Frontal cortex (tissue), 4 donors: ENCODE measurements around the gene PTPRT. TPM values are rescaled to one million over a fixed set of nuclear protein-coding genes. Genes with fewer than 3 reads are reported as not detected.

Experiments
- DNase-seq, 2 donors: peaks; one replicate each; pipeline ENCODE4 v3.0.0; 2012; ENCODE audit warnings: low spot score in 2 of 2
- FAIRE-seq: peaks from 2 replicates; lab custom pipeline; 2012; peaks lifted over from hg19 to GRCh38; lab: Jason Lieb, UNC
- total RNA-seq: library from RNA; depleted of rRNA; stranded (reverse); fragments of >200 nt; gene quantifications from one replicate; pipeline ENCODE4 v1.2.3, GENCODE V29; 2014
- donor health status: control.
- donor health status: control.
- donor health status: control.

PTPRT gene
- total RNA-seq, 1 donor from 2014 or later = 26.9 TPM

DNA sequence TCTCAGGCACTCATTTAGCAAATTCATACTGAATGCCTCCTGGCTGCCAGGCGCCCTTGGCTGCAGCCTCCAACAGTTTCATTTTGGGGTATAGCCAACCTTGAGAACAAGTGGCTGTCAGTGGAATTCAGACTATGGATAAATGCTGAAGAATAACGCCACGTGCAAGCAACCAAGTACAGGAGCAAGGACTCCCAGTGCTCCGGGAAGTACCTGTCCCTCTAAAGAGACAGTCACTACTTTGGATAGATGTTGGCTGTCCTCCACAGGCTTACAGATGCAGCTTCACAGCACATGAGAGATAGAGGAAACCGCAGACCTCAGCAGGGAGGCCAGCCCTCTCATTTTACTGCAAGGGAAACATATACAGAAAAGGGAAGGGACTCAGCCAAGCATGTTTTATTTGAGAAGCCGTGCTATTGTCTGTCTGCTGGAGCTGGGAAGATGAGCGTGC, 658.2 kb downstream of the PTPRT start:
- FAIRE-seq = no peak
- peak in 1 of 2 donors; percentile 3 for DNase-seq

DNA sequence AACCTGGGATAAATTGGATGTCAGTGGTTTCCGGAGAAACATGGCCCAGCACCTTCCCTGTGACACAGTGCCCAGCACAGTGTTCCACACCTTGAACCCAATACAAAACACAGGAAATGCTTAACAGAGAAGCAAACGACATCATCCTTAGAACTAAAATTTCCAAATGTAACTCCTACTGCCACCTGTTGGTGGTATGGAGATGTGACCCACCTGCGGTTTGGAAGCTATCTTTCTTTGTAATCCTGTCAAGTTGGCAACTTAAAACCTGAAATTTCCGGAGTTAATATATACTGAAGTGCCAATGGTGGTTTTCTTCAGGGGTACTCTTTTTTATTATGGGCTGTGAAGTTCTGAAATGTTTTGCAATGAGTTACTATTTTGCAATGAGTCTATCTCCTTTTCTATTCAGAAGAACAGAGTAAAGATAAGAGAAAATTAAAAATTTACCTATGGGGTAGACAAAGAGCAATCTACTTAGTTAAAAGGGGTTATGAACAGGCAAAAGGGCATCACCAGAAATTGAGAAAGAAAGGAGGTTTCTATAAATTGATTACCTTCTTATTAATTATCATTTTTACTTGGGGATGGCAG, 658.8 kb downstream of the PTPRT start:
- FAIRE-seq = peak; percentile 36
- peak in 1 of 2 donors; percentile 24 for DNase-seq

DNA sequence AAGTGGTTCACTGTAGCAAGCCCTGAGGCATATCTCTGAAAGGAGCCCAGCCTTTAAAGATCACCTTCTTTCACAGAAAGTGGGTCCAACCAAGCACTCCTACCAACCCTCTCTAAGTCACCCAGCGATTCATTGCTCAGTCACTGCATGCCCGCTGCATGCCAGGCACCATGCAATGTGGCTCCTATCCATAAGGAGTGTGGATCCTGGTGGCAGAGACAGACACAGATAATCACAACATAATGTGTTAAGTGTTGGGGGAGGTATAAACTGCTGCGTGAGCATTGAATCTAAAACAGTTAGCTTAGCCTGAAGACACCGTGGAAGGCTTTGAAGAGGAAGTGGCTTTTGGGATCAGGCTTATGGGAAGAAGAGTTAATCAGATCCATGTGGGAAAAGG, 659.5 kb downstream of the PTPRT start:
- DNase-seq (no peak), FAIRE-seq (no peak)

DNA sequence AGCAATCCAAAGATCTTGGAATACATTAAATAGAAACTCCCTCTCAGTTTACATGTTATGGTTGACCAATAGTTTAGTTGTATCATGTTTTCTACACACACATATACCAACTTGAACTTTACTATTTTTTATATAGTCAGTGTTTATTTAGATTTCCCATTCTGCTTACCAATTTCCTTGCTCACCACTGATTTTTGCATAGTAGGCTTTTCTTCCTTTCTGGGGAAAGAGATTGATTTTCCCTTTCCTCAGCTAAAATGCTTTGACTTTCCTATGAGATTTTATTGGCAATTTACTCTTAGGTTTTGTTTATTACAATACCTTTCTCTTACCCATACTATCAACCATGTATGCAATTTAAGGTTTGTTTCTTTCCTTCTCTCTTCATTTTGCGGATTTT, 665.6 kb downstream of the PTPRT start:
- FAIRE-seq (no peak), DNase-seq (no peak)

DNA sequence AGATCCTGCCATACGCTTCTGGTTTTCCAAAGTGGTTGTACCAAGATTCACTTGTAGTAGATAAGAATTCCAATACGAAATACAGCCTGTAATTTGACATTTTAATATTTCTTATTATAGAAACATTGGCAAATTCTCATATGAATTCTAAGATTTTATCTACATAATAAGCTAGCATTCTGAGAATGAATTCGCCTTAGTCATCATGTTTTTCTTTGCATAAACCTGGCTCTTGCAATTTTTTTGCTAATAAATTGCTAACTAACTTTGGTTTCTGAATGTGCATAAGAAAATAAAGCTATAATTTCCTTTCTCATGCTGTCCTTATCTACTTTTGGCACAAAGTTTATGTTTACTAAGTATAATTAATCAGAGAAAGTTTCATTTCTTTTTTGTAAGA, 673.0 kb downstream of the PTPRT start:
- no peak for FAIRE-seq
- DNase-seq = no peak

DNA sequence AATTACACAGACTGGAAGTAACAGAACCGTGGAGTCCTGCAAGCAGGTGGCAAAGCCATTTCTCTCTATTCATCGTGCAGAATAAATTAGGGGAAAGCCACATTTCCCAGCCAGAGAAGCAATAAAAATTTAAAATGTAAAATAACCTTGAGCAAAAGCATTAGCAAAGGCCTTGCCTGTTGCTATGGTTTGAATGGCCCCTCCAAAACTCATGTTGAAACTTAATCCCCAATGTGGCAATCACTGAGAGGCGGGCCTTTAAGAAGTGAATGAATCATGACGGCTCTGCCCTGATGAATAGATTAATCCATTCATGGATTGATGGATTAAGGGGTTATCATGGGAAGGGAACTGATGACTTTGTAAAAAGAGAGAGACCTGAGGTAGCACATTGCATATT, 679.0 kb downstream of the PTPRT start:
- no peak for FAIRE-seq

DNA sequence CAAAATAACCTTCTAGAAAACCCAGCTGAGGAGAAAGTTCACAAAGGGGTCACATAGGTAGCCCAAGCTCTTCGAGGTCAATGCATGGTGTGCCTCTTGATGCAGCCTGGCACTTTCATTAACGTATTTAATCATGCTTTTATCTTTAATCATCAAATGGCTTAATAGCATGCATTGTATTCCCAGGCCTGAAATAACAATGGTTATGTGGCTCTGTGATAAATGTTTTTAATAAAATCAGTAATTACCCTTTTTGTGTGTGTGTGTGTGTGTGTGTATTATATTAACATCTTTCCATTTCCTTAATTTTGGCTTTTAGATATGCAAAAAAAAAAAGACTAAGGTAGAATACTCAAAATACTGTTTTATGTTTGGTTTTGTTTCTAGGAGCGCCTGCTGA, 681.8 kb downstream of the PTPRT start:
- DNase-seq = no peak
- no peak for FAIRE-seq

More for the DNA sequence above, 679.0 kb downstream of the PTPRT start:
- DNase-seq = no peak

DNA sequence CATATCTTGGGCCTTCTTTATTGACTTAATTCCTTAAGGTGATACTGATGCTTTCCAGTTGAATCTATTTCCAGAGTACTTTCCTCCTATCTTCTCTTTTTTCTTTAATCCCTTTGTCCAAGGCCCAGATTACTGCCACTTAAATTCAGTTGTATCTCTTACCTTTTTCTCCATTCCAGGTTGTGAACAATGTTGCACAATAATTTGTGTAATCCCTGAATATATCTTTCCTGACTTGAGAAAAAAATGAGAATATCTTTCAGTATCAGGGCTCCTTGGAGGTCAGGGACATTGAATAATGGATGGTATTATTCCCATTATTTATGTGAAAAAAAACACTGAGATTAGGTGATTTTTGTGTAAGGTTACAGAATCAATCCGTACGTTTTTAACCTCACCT, 683.3 kb downstream of the PTPRT start:
- DNase-seq (no peak), FAIRE-seq (no peak)

DNA sequence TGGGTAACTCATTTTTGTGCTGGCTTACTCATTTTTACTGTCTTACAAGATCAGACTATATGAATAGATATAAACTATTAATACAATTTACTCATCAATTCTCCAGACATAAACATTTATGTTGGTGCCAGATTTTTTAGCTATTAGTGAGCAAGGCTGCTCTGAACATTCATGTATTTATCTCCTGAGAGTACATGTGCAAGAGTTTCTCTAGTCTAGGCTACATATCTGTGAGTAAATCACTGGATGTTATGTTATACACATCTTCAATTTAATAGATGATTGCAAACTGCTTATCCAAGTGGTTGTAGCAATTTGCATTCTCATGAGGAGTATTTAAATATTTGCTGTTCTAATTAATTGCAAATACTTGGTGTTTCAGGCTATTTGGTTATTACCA, 687.1 kb downstream of the PTPRT start:
- DNase-seq (no peak), FAIRE-seq (no peak)

DNA sequence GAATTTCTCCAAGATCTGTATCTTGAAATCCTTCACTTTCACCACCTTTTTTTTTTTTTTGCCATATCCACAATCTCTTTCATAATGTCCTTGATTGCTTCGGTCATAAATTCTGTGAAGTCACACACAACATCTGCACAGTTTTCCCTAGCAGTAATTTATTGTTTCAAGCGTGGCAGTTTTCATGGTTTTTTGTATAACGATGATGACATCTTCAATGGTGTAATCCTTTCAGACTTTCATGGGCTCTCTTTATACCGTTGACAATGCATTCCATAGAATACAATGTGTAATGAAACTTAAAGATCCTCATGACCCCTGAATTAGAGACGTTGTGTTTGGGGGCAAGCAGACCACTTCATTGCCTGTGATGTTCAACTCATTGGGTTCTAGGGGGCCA, 693.1 kb downstream of the PTPRT start:
- FAIRE-seq = no peak
- DNase-seq = no peak

DNA sequence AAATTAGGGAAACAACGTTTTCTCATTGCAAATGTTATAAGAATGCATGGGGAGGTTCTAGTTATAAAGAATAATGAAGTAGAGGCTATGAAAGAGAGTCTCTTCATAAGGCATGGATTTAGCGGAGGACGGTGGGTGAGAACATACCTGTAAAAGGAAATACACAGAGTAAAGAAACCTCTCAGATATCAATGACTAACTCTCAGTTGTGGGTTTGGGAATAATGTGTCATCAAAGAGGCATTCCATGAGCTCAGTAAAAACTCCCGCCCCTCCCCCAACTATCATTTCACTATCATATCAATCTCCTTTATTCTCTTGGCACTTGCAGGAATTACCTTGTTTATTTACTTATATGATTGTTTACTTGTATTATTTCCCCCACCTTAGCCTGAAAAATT, 695.4 kb downstream of the PTPRT start:
- DNase-seq (no peak), FAIRE-seq (no peak)

DNA sequence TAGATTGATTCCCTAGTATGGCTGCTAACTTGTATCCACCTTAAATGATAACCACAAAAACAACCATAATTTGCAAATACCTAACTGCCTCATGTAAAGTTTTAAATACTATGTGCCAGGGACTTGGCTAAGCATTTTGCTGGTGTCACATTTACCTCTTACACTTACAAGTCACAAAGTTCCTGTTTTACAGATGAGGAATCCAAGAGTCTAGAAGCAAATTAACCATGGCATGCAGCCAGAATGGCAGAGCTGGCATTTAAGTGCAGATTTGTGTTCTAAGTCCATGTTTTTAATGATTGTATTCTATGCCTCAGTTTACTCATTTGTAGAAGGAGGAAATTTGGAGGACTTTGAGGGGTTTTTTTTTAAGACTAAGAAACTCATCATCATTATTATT, 696.7 kb downstream of the PTPRT start:
- DNase-seq = no peak
- no peak for FAIRE-seq

DNA sequence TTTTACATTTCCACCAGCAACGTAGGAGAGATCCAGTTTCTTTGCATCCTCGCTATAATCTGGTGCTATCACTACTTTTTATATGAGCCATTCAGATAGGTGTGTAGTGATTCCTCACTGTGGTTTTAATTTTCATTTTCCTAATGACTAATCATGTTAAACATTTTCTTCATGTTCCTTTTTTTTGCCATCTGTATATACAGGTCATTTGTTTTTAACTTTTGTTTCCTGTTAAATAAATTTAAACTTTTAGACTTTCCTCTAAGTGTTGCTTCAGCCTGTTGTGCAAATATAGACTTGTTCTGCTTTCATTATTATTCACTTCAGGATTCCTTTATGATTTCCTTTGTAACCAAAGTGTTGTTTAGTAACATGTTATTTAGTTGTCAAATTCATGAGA, 697.4 kb downstream of the PTPRT start:
- FAIRE-seq = peak; percentile 6
- no peak for DNase-seq

DNA sequence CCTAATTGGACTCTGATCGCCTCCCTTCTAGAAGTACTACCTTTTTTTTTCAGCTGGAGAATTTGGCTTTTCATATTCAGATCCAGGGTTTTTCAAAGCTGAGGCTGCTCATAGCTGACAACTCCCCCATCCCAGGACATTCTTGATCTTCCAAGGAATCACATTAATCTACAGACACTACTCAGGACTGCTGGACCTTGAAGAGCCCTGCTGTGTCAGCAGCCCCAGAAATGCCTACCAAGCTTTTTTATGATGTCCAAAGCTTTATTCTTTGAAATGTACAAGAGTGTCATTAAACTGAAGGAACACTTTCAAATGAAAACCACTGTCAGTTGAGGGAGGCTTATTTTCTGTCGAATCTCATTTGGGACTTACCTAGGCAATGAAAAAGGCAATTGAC, 704.1 kb downstream of the PTPRT start:
- no peak for DNase-seq
- no peak for FAIRE-seq

DNA sequence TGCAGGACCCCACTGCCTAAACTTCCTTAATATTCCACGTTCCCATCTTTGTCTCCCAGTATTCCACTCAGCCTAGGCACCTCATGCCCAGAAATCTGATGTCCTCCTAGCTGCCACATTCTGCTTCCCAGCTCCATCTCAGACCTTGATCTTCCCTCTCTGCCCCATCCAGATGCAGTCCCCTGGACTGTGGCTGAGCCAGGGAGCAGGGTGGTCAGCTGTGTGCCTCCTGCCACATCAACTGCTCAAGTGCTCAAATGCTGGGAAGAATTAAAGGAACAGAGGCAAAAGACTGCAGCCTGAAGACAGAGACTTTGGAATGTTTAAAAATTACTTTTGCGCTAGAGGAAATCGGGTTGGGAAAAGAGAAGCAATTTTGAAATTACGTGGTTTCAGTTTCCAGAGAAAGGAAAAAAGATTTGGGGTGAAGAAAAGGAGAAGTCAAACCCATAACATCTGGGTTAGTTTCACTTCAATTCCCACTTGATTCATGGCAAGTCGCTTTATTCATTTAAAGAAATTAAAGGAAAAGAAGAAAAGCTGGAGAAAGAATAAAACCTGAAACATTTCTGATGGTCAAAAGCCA, 704.8 kb downstream of the PTPRT start:
- FAIRE-seq (no peak), DNase-seq (no peak)

DNA sequence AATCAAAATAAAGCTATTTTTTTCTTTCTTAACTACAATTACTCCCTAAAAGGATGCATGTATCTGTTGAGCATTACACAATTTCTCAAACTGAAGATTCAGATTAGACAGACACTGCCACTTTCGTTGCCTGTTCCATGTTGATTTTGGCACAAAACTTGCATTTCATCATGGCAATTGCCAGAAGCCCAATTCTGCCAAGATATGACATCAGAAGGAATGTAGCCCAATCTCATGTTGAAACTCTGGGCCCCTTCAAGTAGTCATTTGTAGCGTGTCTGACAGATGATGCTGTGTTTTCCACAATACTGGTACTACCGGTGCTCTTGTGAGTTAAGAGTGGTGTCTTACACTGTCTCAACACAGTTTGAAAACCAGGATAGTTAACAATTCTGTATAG, 705.4 kb downstream of the PTPRT start:
- FAIRE-seq (no peak), DNase-seq (no peak)

DNA sequence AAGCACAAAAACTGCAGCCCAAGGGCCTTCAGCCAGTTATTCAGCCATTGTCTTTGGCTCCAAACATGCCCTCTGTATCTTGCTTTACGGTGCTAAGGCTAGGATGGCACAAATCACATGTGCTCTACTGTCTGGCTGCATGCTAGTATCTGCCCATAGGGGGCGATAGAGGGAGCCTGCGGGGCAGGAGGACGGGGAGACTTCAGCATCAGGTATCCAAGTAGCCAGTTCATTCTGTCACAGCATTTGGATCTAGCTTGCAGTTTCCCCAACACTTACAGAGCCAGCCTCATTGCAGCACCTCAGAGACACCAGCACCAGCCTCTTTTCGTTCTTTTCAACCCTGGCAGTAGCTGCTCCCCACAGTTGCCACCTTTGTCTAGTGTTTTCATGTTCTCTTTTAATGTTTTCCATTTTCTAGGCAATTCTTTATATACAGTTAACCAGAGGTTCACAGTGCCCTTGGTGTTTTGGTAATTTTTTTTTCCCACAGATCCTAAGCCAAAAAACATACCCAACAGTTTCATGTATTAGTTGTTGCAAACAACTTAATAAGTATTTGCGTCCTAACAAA, 705.9 kb downstream of the PTPRT start:
- FAIRE-seq (no peak), DNase-seq (no peak)

DNA sequence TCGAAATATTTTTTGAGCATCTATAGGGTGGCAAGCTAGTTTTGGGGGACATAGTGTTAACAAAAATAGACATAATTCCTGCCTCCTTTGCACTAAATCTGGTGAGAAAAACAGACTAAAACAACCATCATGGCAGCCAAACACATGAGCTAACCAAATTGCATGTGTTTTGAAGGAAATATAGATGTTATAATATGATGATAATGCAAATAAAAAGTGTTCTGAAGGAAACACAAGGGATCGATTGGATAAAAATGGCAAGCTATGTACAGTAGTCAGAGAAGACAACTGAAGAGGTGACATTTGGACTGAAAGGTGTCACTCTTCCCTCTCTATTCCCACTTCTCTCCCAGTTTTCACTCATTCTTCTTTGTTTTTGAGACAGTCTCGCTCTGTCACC, 706.9 kb downstream of the PTPRT start:
- FAIRE-seq (no peak), DNase-seq (no peak)

DNA sequence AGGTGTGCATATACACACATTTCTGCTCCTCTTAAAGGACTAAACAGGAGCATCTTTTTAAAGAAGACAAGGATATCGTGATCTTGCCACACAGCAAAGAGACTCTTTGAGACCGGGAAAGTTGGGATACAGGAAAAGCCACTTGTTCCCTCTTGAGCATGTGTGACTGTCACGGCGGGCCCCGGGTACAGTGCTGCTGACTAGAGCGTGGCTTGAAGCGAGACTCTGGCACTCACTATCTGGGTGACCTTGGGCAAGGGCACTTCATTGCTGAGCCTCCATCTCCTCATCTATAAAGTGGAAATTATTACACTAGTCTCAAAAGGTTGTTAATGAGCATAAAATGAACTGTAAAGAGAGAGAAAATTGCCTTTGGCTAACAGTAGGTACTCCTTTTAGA, 713.9 kb downstream of the PTPRT start:
- no peak for DNase-seq
- no peak for FAIRE-seq

DNA sequence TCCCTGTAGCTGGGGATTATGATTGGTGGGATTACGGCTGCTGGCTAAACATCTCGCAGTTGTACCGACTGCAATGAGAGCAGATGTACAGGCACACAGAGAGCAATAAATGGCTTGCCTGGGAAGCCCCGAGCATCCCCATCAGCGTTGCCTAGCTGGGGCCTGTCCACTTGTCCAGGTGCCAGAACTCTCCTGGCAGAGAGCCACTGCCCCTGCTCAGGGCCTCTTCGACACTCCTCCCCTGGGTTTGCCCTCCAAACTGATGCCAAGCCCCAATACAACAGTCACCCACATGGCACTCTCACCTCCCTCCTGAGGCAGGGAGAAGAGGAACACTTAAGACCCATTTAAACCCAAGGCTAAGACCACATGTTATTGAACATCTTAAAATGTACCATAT, 715.1 kb downstream of the PTPRT start:
- DNase-seq (no peak), FAIRE-seq (no peak)

DNA sequence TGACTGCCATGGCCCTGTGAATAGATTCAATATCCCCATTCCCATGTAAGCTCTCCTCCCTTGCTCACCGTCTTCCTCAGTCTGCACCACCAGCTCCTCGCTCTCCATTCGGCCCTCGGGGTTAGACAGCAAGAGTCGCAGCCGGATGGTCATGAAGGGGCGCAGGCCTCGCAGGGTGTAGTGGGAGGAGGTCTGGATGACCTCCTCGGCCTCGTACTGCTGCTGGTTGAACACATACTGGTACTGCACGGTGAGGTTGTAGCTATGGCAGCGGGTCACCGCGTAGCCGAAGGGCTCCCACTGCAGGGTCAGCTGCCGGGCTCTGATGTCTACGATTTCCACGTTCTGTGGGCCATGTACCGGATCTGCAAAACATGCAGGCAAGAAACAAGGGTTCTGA, 717.5 kb downstream of the PTPRT start:
- no peak for DNase-seq
- FAIRE-seq = no peak
